ENCODE data around the gene RPS5. TPM values are rescaled to one million over a fixed set of nuclear protein-coding genes. Genes with fewer than 3 reads are reported as not detected.
"Not testable (repeated sequence)": the region's sequence is repeated elsewhere in the genome, so short reads cannot be mapped to it uniquely, and the experiment has no call there.

RPS5 gene
- total and polyA plus RNA-seq, 9 of the 15 experiments (the other 6 are each of a cell fraction or from before 2014, with no cell fraction given), result 1,228 to 3,570 (median 2,484) TPM

DNA sequence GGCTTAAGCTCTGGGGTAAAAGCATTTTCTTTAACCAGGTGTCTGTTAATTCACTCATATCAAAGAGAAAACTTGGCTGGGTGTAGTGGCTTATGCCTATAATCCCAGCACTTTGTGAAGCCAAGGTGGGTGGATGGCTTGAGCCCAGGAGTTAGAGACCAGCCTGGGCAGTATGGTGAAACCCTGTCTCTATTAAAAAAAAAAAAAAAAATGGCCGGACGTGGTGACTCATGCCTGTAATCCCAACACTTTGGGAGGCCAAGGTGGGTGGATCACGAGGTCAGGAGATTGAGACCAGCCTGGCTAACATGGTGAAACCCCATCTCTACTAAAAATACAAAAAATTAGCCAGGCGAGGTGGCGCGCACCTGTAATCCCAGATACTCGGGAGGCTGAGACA lies 10.3 kb upstream of the RPS5 start:
- CTCF ChIA-PET (ENCODE audit: low intra/inter-chr PET ratio), result interaction anchor here (0.7 kb wide), 1 partner anchor 13 kb away, joined by 3 read pairs; no protein-coding TSS in a partner anchor
- BruUV-seq (replicated peaks); H2AFZ ChIP-seq (ENCODE audit: low read depth, low read length); ATAC-seq; H3K36me3 ChIP-seq (ENCODE audit: control insufficient read depth, insufficient read depth, low read length); H3K9me3 ChIP-seq (replicated peaks; ENCODE audit: control insufficient read depth, insufficient read depth, low read depth, low read length); H3K27me3 ChIP-seq (ENCODE audit: control insufficient read depth in 2 of 2, insufficient read depth in 2 of 2, low read length in 2 of 2); H3K4me3 ChIP-seq; H3K9ac ChIP-seq (ENCODE audit: insufficient read depth in 1 of 2, low read depth in 2 of 2, low read length in 2 of 2); H3K9me1 ChIP-seq (ENCODE audit: control insufficient read depth, insufficient read depth, low read length); H3K79me2 ChIP-seq (ENCODE audit: control insufficient read depth, insufficient read depth, low read length); H4K20me1 ChIP-seq (replicated peaks; ENCODE audit: control insufficient read depth, insufficient read depth, low read length); H3K27ac ChIP-seq (ENCODE audit: extremely low read depth, low read depth, low read length); DNase-seq (ENCODE audit: extremely low read depth in 1 of 4, low spot score in 3 of 4); in situ Hi-C loops (cut with MboI); intact Hi-C loops (cut with micrococcal nuclease); H3K4me2 ChIP-seq (ENCODE audit: insufficient read depth, low read length); TF ChIP-seq TOE1 (CRISPR knock-in tag; IDR thresholded peaks at IDR 0.05; ENCODE audit: borderline replicate concordance, low read depth); JUND (tag; IDR thresholded peaks at IDR 0.05; ENCODE audit: borderline replicate concordance, low read depth, low read length): not testable (repeated sequence)
- peak; percentile 35 for FAIRE-seq
- H3K4me1 ChIP-seq (replicated peaks in 1 of 2; ENCODE audit: control insufficient read depth in 2 of 2, insufficient read depth in 2 of 2, low read length in 2 of 2), result peaks cover 6 to 26% of the 10 kb centered on the region in 2 experiments; a peak in 3 of 5 replicates
- 0% methylated on average over 1 of the region's 7 CpGs for WGBS (ENCODE audit: insufficient coverage, low coverage, missing lambda C conversion rate)
- POLR2A ChIA-PET, result interaction anchor here (0.6 to 1.7 kb wide), 2 partner anchors 11 to 13 kb away, joined by 3 to 4 read pairs; no protein-coding TSS in a partner anchor
- TF ChIP-seq, protein P1, sequence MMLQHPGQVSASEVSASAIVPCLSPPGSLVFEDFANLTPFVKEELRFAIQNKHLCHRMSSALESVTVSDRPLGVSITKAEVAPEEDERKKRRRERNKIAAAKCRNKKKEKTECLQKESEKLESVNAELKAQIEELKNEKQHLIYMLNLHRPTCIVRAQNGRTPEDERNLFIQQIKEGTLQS (IDR thresholded peaks at IDR 0.05), result peak; percentile 87
- TF ChIP-seq, protein P1 (CRISPR knock-in tag; conservative IDR thresholded peaks at IDR 0.05), result 0 out of 2 replicates have a peak, but pooled peaks have one; percentile 28
- TF ChIP-seq YY1 (IDR thresholded peaks at IDR 0.05; ENCODE audit: borderline replicate concordance in 1 of 3, control insufficient read depth in 1 of 3, extremely low read depth in 1 of 3, insufficient read depth in 3 of 3, insufficient read length in 1 of 3, insufficient replicate concordance in 2 of 3, low read depth in 1 of 3, low read length in 2 of 3) (peak in 1 of 3 experiments; percentile 15), ARID1B (IDR thresholded peaks at IDR 0.05) (peak; percentile 44), FOSL1 (tag; conservative IDR thresholded peaks at IDR 0.05) (peak; percentile 57), TOE1 (IDR thresholded peaks at IDR 0.05; ENCODE audit: borderline replicate concordance) (peak; percentile 67; the same call in 1 of the 2 replicates), JUND (IDR thresholded peaks at IDR 0.05; ENCODE audit: borderline replicate concordance, low read depth, low read length) (peak; percentile 29; the same call in 1 of the 2 replicates), DPF2 (IDR thresholded peaks at IDR 0.05) (peak; percentile 65), EGR1 (conservative IDR thresholded peaks at IDR 0.05) (peak; percentile 87), SMARCA4 (IDR thresholded peaks at IDR 0.05) (peak; percentile 54)
